ENCODE results near the gene ZNF276.

Gene ZNF276

GRCh38 chr16:89712274-89712781 lies 9.0 kb upstream of the ZNF276 start:
- DNase-seq, result no peak

GRCh38 chr16:89716493-89716892 lies 4.8 kb upstream of the ZNF276 start:
- DNase-seq, result no peak

GRCh38 chr16:89716916-89717687 lies 4.2 kb upstream of the ZNF276 start:
- no peak for DNase-seq

- no peak for DNase-seq
Observed at GRCh38 chr16:89717688-89718505, 3.4 kb upstream of the ZNF276 start.

- no peak for DNase-seq
Observed at GRCh38 chr16:89720551-89720812, 855 bp upstream of the ZNF276 start.

GRCh38 chr16:89721546-89722391 lies 432 bp downstream of the ZNF276 start:
- DNase-seq, result no peak

GRCh38 chr16:89722392-89723278 lies 1.3 kb downstream of the ZNF276 start:
- no peak for DNase-seq

- no peak for DNase-seq
Observed at GRCh38 chr16:89723279-89724250, 2.2 kb downstream of the ZNF276 start.

- no peak for DNase-seq
Observed at GRCh38 chr16:89727406-89728120, 6.2 kb downstream of the ZNF276 start.

- DNase-seq, result no peak
Observed at GRCh38 chr16:89729293-89729692, 8.0 kb downstream of the ZNF276 start.

- DNase-seq, result no peak
Observed at GRCh38 chr16:89729863-89730593, 8.7 kb downstream of the ZNF276 start.

- DNase-seq, result no peak
Observed at GRCh38 chr16:89730610-89731234, 9.4 kb downstream of the ZNF276 start.

- DNase-seq, result no peak
Observed at GRCh38 chr16:89732142-89732917, 11.0 kb downstream of the ZNF276 start.

GRCh38 chr16:89732918-89733242 lies 11.5 kb downstream of the ZNF276 start:
- DNase-seq, result no peak

- no peak for DNase-seq
Observed at GRCh38 chr16:89733322-89733721, 12.0 kb downstream of the ZNF276 start.

GRCh38 chr16:89733792-89734191 lies 12.5 kb downstream of the ZNF276 start:
- no peak for DNase-seq

- DNase-seq, result no peak
Observed at GRCh38 chr16:89736554-89736953, 15.2 kb downstream of the ZNF276 start.

GRCh38 chr16:89737341-89738071 lies 16.2 kb downstream of the ZNF276 start:
- no peak for DNase-seq

Measured in SIG-M5 (cell line).